ENCODE measurements around the gene PTPN2.

The PTPN2 gene

DNA sequence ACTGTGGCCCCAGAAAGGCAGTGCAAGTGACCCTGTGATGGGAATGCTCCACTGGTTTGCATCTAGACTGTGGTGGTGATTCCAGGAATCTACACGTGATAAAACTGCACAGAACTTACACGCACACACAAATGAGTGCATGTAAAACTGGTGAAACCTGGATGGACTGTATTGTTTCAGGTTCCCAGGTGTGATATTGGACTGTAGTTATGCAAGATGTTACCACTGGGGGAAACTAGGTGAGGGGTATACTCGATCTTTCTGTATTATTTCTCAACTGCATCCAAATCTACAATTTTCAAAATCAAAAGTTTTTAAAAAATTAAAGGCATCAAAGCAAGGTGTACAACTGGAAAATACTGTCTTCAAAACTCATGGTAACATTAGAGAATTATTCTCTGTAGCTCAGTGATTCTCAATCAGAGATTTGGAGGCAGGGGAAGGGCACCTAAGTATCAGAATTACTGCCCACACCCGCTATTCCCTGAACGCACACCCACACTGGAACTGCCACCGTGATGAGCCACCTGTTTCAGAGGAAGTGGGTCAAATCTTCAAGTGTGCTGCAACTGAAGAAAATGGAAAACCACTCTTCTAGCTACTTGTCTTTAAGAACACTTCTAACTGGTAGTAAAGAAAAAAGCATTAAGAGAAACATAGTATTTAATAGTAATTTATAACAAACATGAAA lies 26.7 kb downstream of the PTPN2 start:
- DNase-seq = peak; percentile 23

DNA sequence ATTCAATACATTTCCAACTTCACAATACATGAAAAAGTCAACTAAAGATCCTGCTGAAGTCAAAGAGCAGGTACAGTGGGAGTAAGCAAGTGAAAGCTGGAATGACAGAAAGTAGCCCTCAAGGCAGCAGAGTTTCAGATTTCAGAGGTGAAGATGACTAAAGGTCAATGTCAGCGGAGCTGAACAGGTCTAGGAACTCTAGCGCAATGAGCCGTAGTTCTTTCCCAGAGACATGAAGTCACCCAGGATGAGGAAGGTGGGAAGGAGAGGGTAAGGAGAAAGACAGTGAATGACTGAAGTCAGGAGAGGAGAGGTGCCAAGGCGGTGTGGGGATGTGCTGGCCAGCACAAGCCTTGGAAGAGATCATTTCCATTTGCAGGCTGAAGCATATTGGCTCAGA lies 28.1 kb downstream of the PTPN2 start:
- no peak for DNase-seq

GRCh38 chr18:12852566-12853315 lies 31.3 kb downstream of the PTPN2 start:
- no peak for DNase-seq

GRCh38 chr18:12851716-12852115 lies 32.3 kb downstream of the PTPN2 start:
- no peak for DNase-seq

DNA sequence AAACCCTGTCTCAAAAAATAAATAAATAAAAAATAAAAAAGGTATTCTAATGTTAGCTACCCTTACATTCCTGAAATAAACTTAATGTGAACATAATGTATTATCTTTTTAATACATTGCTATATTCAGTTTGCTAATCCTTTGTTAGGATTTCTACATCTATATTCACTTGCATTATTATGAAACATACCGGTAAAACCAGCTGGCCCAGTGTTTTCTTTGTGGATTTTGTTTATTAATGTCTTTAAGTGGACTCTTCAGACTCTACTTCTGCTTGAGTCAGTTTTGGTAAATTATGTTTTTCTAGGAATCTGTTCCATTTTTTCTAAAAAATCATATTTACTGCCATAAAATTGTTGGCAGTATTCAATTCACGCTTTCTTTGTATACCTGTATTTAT lies 34.5 kb downstream of the PTPN2 start:
- no peak for DNase-seq

- DNase-seq = no peak
Measured at GRCh38 chr18:12848405-12848804, 35.6 kb downstream of the PTPN2 start.

GRCh38 chr18:12844391-12844790 lies 39.6 kb downstream of the PTPN2 start:
- DNase-seq = no peak

- DNase-seq = no peak
Measured at GRCh38 chr18:12843420-12844350, 40.4 kb downstream of the PTPN2 start.

- no peak for DNase-seq
Measured at GRCh38 chr18:12842459-12843380, 41.3 kb downstream of the PTPN2 start.

- DNase-seq = no peak
Measured at GRCh38 chr18:12841070-12841469, 43.0 kb downstream of the PTPN2 start.

DNA sequence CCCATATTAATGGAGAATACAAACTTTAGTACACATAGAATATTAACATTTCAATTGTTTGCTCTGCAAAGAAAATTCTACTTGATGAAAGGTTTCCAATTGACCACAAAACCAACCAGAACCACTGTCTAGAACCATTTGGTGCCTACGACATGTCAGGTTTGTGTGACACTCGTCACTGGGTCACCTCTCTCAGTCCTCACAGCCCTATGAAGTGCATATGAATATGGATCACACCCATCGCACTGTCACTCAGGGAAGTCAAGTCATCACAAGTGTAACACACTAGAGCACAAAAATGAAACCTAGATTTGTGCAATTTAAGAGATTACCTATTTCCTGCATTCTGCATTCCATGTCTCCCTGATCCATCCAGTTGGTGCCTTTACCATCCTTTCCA lies 43.7 kb downstream of the PTPN2 start:
- DNase-seq = peak; percentile 40

- peak; percentile 75 for DNase-seq
Measured at GRCh38 chr18:12839526-12840196, 44.4 kb downstream of the PTPN2 start.

GRCh38 chr18:12839057-12839525 lies 44.9 kb downstream of the PTPN2 start:
- DNase-seq = peak; percentile 63

DNA sequence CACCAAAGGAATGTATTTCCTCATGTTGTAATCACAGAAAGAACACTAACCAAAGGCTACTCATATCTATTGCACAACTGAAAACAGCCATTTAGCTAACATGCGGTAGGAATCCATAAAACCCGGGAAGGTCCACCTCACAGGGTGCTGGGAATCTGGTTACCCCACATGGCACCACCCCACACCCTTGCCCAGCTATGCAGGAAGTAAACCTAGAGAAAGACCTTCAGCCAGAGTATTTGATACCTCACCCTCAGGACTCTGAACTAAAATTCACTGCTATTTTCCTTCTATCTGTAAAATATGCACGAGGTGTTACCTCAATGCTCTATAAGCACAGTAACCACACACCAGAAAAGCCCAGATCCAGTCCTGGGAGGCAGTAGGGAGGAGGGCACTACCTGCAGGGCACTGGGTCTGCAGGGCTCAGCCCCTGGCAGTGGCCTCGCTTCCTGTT lies 45.8 kb downstream of the PTPN2 start:
- DNase-seq = peak; percentile 32

DNA sequence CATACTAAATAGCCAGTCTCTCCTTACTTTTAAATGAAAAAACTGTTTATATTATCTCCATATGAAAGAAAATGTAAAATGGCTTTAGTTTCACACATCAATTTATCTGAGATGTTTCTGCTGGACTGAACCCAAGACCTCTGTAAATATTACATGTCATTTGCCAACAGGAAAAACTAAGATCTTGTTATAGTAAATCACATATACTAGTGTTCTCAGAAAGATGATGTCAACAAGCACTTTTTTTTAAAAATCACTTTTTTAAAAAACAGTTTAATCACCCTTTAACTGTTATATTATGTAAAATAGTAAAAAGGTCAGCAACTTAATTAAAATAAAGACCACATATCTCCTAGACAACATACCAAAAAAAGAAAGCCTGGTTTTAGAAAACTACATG lies 46.3 kb downstream of the PTPN2 start:
- no peak for DNase-seq

GRCh38 chr18:12836551-12836950 lies 47.5 kb downstream of the PTPN2 start:
- DNase-seq = no peak

- DNase-seq = no peak
Measured at GRCh38 chr18:12828116-12829051, 55.7 kb downstream of the PTPN2 start.

DNA sequence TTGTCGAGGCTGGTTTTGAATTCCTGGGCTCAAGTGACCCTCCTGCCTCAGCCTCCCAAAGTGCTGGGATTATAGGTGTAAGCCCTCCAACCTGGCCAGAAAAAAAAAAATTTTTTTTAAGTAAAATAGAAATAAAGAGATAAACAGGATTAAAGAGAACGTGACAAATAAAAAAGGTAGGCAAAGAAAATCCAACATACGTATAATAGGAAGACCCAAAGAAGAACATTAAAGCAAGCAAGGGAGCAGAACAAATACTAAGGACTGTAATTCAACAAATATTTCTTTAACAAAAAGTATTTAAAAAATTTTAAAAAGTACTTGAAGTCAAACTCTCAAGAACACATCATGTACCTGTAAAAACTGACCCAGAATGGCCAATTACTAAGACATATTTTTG lies 56.4 kb downstream of the PTPN2 start:
- no peak for DNase-seq

DNA sequence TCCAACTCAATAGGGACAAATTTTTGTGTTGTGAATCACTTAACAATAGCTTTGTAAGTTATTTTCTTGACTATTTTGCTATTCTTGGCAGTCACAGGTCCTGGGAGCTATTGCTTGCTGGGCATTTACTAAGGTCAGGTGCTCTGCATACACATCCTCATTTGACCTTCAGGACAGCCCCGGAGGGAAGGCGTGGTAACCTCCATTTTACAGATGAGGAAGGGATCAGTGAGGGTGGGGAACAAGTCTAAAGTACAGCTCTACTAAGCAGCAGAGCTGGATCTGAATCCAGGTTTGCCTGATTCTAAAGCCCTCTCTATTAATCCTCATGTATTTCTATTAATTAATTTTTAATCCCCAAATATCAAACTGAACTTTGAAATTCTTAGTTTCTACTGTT lies 58.8 kb downstream of the PTPN2 start:
- DNase-seq = no peak

DNA sequence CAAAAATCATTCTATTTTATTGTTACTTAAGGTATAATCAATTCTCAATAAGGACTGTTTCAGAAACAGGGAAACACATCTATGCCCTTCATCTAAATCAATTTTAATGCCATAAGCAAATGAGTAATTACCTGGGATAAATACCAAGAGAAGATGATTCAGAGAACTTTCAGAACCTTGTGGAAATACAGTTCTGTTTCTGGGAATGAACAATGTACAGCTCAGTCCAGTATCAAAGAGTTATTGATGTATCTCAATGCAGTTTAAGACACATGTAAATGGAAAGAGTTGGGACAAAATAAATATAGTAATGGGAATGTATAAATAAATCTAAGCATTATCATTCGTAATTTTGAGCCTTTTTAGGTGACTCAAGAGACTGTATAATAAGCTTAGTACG lies 60.1 kb downstream of the PTPN2 start:
- DNase-seq = no peak
